B cell (primary cell): Measurements from ENCODE around the gene CXCR6. TPM values are rescaled to one million over a fixed set of nuclear protein-coding genes. Genes with fewer than 3 reads are reported as not detected.

Experiments
- ATAC-seq: fragments of 200-7000 bp; cut with Tn5 transposase; one replicate; pipeline ENCODE4 v1.10.0; 2021; ENCODE audit warnings: low read depth, mild to moderate bottlenecking, moderate number of reproducible peaks, moderate library complexity
- CTCF ChIA-PET: fragments of 350-600 bp; sonication (Branson Sonifier 250); formaldehyde crosslinking; loops from one replicate; lab custom pipeline; 2021; ENCODE audit warnings: antibody characterized with exemption, inconsistent platforms; lab: Charles Lee
- POLR2A ChIA-PET: fragments of 350-600 bp; sonication (Branson Sonifier 250); formaldehyde crosslinking; loops from one replicate; lab custom pipeline; 2021; ENCODE audit warnings: antibody characterized with exemption; lab: Charles Lee
- DNase-seq: peaks from one replicate; pipeline ENCODE4 v3.0.0; 2013
- H2AFZ ChIP-seq: 2 replicates; pipeline ENCODE4 v1.6.1; 2012; ENCODE audit warnings: mild to moderate bottlenecking, low read depth, low read length; ENCODE audit not compliant: insufficient read depth, poor library complexity, severe bottlenecking
- H3K27ac ChIP-seq, 2 donors: 1 replicate in 1 of 2; 2 replicates in 1 of 2; pipeline ENCODE4 v1.5.1; 2012 to 2013; ENCODE audit warnings: low read length in 2 of 2, mild to moderate bottlenecking in 2 of 2, moderate library complexity in 1 of 2
- H3K27me3 ChIP-seq, 4 experiments: fragments of 200-600 bp in 1 of 4; sonication (generic) in 1 of 4; replicated peaks in 1 of 4; 1 replicate in 2 of 4; 2 replicates in 2 of 4; pipeline versions ENCODE4 v1.6.1 to v1.7.0; 2013 to 2016; ENCODE audit warnings: low read length in 3 of 4, mild to moderate bottlenecking in 2 of 4, mixed read lengths in 1 of 4, moderate library complexity in 1 of 4; ENCODE audit not compliant: insufficient read depth in 4 of 4, control insufficient read depth in 3 of 4; ENCODE audit errors: control extremely low read depth in 1 of 4
- H3K36me3 ChIP-seq, 2 experiments: replicated peaks in 1 of 2; 1 replicate in 1 of 2; 2 replicates in 1 of 2; pipeline versions ENCODE4 v1.6.1 to v1.7.1; 2013; ENCODE audit warnings: low read length in 1 of 2; ENCODE audit not compliant: insufficient read depth in 2 of 2, control insufficient read depth in 1 of 2; ENCODE audit errors: control extremely low read depth in 1 of 2, extremely low read depth in 1 of 2
- H3K4me1 ChIP-seq, 2 donors: fragments of 200-600 bp in 1 of 2; sonication (generic) in 1 of 2; 1 replicate in 1 of 2; 2 replicates in 1 of 2; pipeline versions ENCODE4 v1.5.1 to v1.6.1; 2013 to 2017; ENCODE audit warnings: low read length in 2 of 2; ENCODE audit not compliant: control insufficient read depth in 2 of 2, insufficient read depth in 2 of 2
- H3K4me2 ChIP-seq: replicated peaks from 2 replicates; pipeline ENCODE3; 2012; ENCODE audit warnings: mild to moderate bottlenecking, low read depth, low read length; ENCODE audit not compliant: poor library complexity, severe bottlenecking
- H3K4me3 ChIP-seq, 5 experiments: fragments of 200-600 bp in 1 of 5; sonication (generic) in 1 of 5; 1 replicate in 3 of 5; 2 replicates in 2 of 5; pipeline versions ENCODE4 v1.5.1 to v1.7.0; 2011 to 2016; ENCODE audit warnings: low read length in 4 of 5, mild to moderate bottlenecking in 4 of 5, low read depth in 2 of 5, control low read depth in 1 of 5, moderate library complexity in 1 of 5; ENCODE audit not compliant: insufficient read depth in 1 of 5; ENCODE audit errors: control extremely low read depth in 1 of 5, extremely low read depth in 1 of 5
- H3K79me2 ChIP-seq: fragments of 200-600 bp; sonication (generic); one replicate; pipeline ENCODE4 v1.6.0; 2016; ENCODE audit warnings: low read length; ENCODE audit not compliant: control insufficient read depth, insufficient read depth
- H3K9ac ChIP-seq: fragments of 200-600 bp; sonication (generic); 2 replicates; pipeline ENCODE4 v1.6.1; 2017; ENCODE audit warnings: mild to moderate bottlenecking, low read length, moderate library complexity
- H3K9me3 ChIP-seq, 3 donors: one replicate each; pipeline versions ENCODE4 v1.6.1 to v1.7.1; 2013; ENCODE audit warnings: low read length in 2 of 3; ENCODE audit not compliant: control insufficient read depth in 2 of 3, insufficient read depth in 1 of 3; ENCODE audit errors: control extremely low read depth in 1 of 3
- H4K20me1 ChIP-seq: 2 replicates; pipeline ENCODE4 v1.6.0; 2012; ENCODE audit warnings: mild to moderate bottlenecking, low read length; ENCODE audit not compliant: insufficient read depth, control insufficient read depth, poor library complexity, severe bottlenecking
- H3K27ac Mint-ChIP-seq: one replicate; pipeline ENCODE4 v1.8.0; 2021; ENCODE audit warnings: mixed read lengths
- H3K27me3 Mint-ChIP-seq: one replicate; pipeline ENCODE4 v1.8.0; 2021; ENCODE audit warnings: mixed read lengths
- H3K4me1 Mint-ChIP-seq: one replicate; pipeline ENCODE4 v1.8.0; 2021; ENCODE audit warnings: mixed read lengths
- H3K4me3 Mint-ChIP-seq: one replicate; pipeline ENCODE4 v1.8.0; 2021; ENCODE audit warnings: mixed read lengths
- H3K9me3 Mint-ChIP-seq: one replicate; pipeline ENCODE4 v1.8.0; 2022; ENCODE audit warnings: mixed read lengths; ENCODE audit not compliant: insufficient read depth
- CTCF ChIP-seq: fragments of 200-600 bp; IDR thresholded peaks from one replicate; pipeline ENCODE4 v1.8.0; 2022; ENCODE audit warnings: antibody characterized with exemption, mild to moderate bottlenecking
- EZH2 ChIP-seq: IDR thresholded peaks from 2 replicates; pipeline ENCODE4 v1.6.1; 2012; ENCODE audit warnings: borderline replicate concordance, low read depth, mild to moderate bottlenecking, moderate library complexity, low read length; ENCODE audit not compliant: insufficient read depth, poor library complexity, severe bottlenecking
- WGBS: methylation state at CpG from one replicate; pipeline ENCODE4 v1.1.5; 2013; ENCODE audit warnings: missing lambda C conversion rate; ENCODE audit not compliant: insufficient coverage; 5-methylcytosine and 5-hydroxymethylcytosine counted together
- intact Hi-C: fragments of 100-400 bp; cut with micrococcal nuclease; formaldehyde crosslinking; loops from one replicate; pipeline ENCODE4 v1.10.0; 2022
- polyA plus RNA-seq: library from polyadenylated mRNA; depleted of rRNA; stranded (reverse); fragments of >200 nt; gene quantifications from 2 replicates; pipeline ENCODE4 v1.2.3, GENCODE V29; 2012
- total RNA-seq, 2 donors: library from RNA; stranded (reverse); fragments of 120-200 nt in 1 of 2; gene quantifications; 1 replicate in 1 of 2; 2 replicates in 1 of 2; pipeline versions ENCODE4 v1.2.3 to v1.2.4, GENCODE V29; 2013 to 2022

Gene CXCR6
- total and polyA plus RNA-seq, 2 donors (not counting 1 experiment from before 2014, with no cell fraction given), result not detected

- H3K27ac ChIP-seq, result no peak overlapping the region
- POLR2A ChIA-PET, result no interaction called here
- no peak overlapping the region for H3K9ac ChIP-seq
- H3K4me1 ChIP-seq, result no peaks in the 10 kb centered on the region
- ATAC-seq (no peak), DNase-seq (no peak)
- no peak overlapping the region for H3K4me2 ChIP-seq
- H2AFZ ChIP-seq, result no peak overlapping the region
- no peak overlapping the region for H3K4me3 Mint-ChIP-seq
- H3K27me3 ChIP-seq, result no peaks in the 10 kb centered on the region
- no peaks in the 10 kb centered on the region for H3K9me3 Mint-ChIP-seq
- no peak overlapping the region for H3K27ac Mint-ChIP-seq
- H3K27me3 Mint-ChIP-seq, result no peaks in the 10 kb centered on the region
- H3K4me1 Mint-ChIP-seq, result peaks cover 2% of the 10 kb centered on the region
- H4K20me1 ChIP-seq, result no peaks in the 10 kb centered on the region
- peaks cover 0 to 89% of the 10 kb centered on the region in 2 experiments for H3K36me3 ChIP-seq
- WGBS, result 94% methylated on average over 17 of the region's 17 CpGs
- H3K9me3 ChIP-seq, result no peaks in the 10 kb centered on the region
- CTCF ChIA-PET, result interaction anchor here (1.5 to 2.4 kb wide), 2 partner anchors 28 to 402 kb away, joined by 4 to 9 read pairs; no protein-coding TSS in a partner anchor
- H3K79me2 ChIP-seq, result no peaks in the 10 kb centered on the region
- no peak for TF ChIP-seq EZH2
- TF ChIP-seq CTCF, result no peak
- intact Hi-C loops, result no loop called here
- H3K4me3 ChIP-seq, result no peak overlapping the region
These were observed 23.1 kb downstream of the CXCR6 start for GRCh38 chr3:45966371-45966791.

- H3K27me3 Mint-ChIP-seq, result no peaks in the 10 kb centered on the region
- Histone ChIP-seq H4K20me1 (no peaks in the 10 kb centered on the region), H3K27me3 (no peaks in the 10 kb centered on the region), H3K4me1 (peaks cover 0 to 2% of the 10 kb centered on the region in 2 donors), H3K4me2 (no peak overlapping the region), H2AFZ (no peak overlapping the region), H3K36me3 (peaks cover 0 to 84% of the 10 kb centered on the region in 2 experiments), H3K4me3 (no peak overlapping the region), H3K9me3 (no peaks in the 10 kb centered on the region), H3K27ac (no peak overlapping the region), H3K9ac (no peak overlapping the region), H3K79me2 (no peaks in the 10 kb centered on the region)
- H3K9me3 Mint-ChIP-seq, result no peaks in the 10 kb centered on the region
- no peak overlapping the region for H3K27ac Mint-ChIP-seq
- POLR2A ChIA-PET, result no interaction called here
- ATAC-seq (no peak), DNase-seq (no peak)
- no peak overlapping the region for H3K4me3 Mint-ChIP-seq
- intact Hi-C loops, result no loop called here
- peaks cover 4% of the 10 kb centered on the region for H3K4me1 Mint-ChIP-seq
- 92% methylated on average over 16 of the region's 16 CpGs for WGBS
- CTCF ChIA-PET, result interaction anchor here (0.7 to 2.4 kb wide), 4 partner anchors 8 to 401 kb away, joined by 3 to 9 read pairs (median 4); no protein-coding TSS in a partner anchor
- TF ChIP-seq EZH2, result no peak
- no peak for TF ChIP-seq CTCF
These were observed 23.8 kb downstream of the CXCR6 start for GRCh38 chr3:45966950-45967640.
